Prostate gland (tissue), 2 donors: ENCODE results near the gene PAK1. TPM values are rescaled to one million over a fixed set of nuclear protein-coding genes. Genes with fewer than 3 reads are reported as not detected.

Source experiments
- DNase-seq: peaks from one replicate; pipeline ENCODE4 v3.0.0-alpha.2; 2019; ENCODE audit warnings: low spot score
- H3K27ac ChIP-seq, 2 donors: fragments of 200-600 bp; sonication (generic); 2 replicates each; pipeline ENCODE4 v1.5.1; 2017 to 2019
- H3K27me3 ChIP-seq: fragments of 200-600 bp; sonication (generic); replicated peaks from 2 replicates; pipeline ENCODE4 v1.5.1; 2019; ENCODE audit not compliant: insufficient read depth
- H3K36me3 ChIP-seq, 2 donors: fragments of 200-600 bp; sonication (generic); 1 replicate in 1 of 2; 2 replicates in 1 of 2; pipeline versions ENCODE4 v1.5.1 to v1.8.1; 2017 to 2019
- H3K4me1 ChIP-seq: fragments of 200-600 bp; sonication (generic); replicated peaks from 2 replicates; pipeline ENCODE4 v1.5.1; 2019
- H3K4me3 ChIP-seq, 2 donors: fragments of 200-600 bp; sonication (generic); 2 replicates each; pipeline ENCODE4 v1.5.1; 2017 to 2019
- H3K9me3 ChIP-seq: fragments of 200-600 bp; sonication (generic); 2 replicates; pipeline ENCODE4 v1.5.1; 2017
- CTCF ChIP-seq, 4 experiments: fragments of 200-600 bp in 2 of 4; fragments of 450-650 bp in 2 of 4; sonication (generic) in 2 of 4; IDR thresholded peaks; 1 replicate in 3 of 4; 2 replicates in 1 of 4; pipeline ENCODE4 v1.5.1; 2016 to 2019; ENCODE audit warnings: antibody characterized with exemption in 4 of 4, mild to moderate bottlenecking in 2 of 4, moderate library complexity in 2 of 4
- POLR2A ChIP-seq: fragments of 450-650 bp; IDR thresholded peaks from one replicate; pipeline ENCODE4 v1.6.1; 2016; ENCODE audit warnings: antibody characterized with exemption, mild to moderate bottlenecking
- POLR2AphosphoS5 ChIP-seq: sonication (generic); formaldehyde crosslinking; IDR thresholded peaks from one replicate; pipeline ENCODE4 v1.6.1; 2017; ENCODE audit warnings: antibody characterized with exemption
- WGBS: methylation state at CpG from one replicate; pipeline ENCODE4 v1.1.5; 2018; 5-methylcytosine and 5-hydroxymethylcytosine counted together
- intact Hi-C: fragments of 100-400 bp; cut with DNase I; formaldehyde crosslinking; loops from one replicate; pipeline ENCODE4 v1.14.2; 2022
- total RNA-seq, 2 donors: library from RNA; depleted of rRNA; stranded (reverse); fragments of >200 nt; gene quantifications; one replicate each; pipeline ENCODE4 v1.1.0, GENCODE V29; 2016

PAK1 gene
- total RNA-seq, 2 donors from 2014 or later = 39.6 to 61.7 TPM

- Histone ChIP-seq H3K4me1 (no peaks in the 10 kb centered on the region), H3K4me3 (no peak overlapping the region), H3K27ac (no peak overlapping the region), H3K27me3 (no peaks in the 10 kb centered on the region), H3K9me3 (no peaks in the 10 kb centered on the region), H3K36me3 (no peaks in the 10 kb centered on the region)
- WGBS = 81% methylated on average over 4 of the region's 4 CpGs
- TF ChIP-seq POLR2AphosphoS5 (no peak), POLR2A (no peak), CTCF (IDR thresholded peaks at IDR 0.05) (no peak)
- no peak for DNase-seq
- intact Hi-C loops = no loop called here
Measured at GRCh38 chr11:77425346-77425745, 48.5 kb downstream of the PAK1 start.

DNA sequence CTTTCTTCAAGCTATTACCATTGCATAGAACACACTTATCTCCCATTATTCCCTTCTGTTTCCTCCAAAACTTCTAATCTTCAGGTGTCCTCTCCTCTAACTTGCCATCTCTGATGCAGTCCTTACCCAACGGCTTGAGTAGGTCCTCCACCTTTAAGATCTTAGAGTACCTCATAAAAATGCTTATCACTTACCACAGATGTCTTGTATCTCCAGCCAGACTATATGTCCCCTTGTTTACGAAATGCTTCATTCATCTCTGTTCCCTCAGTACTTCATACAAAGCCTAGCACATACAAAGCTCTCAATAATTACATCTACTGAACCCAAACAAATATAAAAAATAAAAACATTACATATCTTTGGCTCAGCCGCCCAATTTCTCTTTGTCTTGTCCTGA lies 49.2 kb downstream of the PAK1 start:
- Histone ChIP-seq H3K36me3 (no peaks in the 10 kb centered on the region), H3K9me3 (no peaks in the 10 kb centered on the region), H3K4me1 (no peaks in the 10 kb centered on the region), H3K4me3 (no peak overlapping the region), H3K27me3 (no peaks in the 10 kb centered on the region), H3K27ac (no peak overlapping the region)
- intact Hi-C loops = no loop called here
- TF ChIP-seq POLR2A (no peak), CTCF (IDR thresholded peaks at IDR 0.05) (no peak), POLR2AphosphoS5 (no peak)
- DNase-seq = no peak
- WGBS = 63% methylated on average over 3 of the region's 3 CpGs

GRCh38 chr11:77423624-77424023 lies 50.3 kb downstream of the PAK1 start:
- Histone ChIP-seq H3K9me3 (no peaks in the 10 kb centered on the region), H3K4me1 (no peaks in the 10 kb centered on the region), H3K27me3 (no peaks in the 10 kb centered on the region), H3K36me3 (no peaks in the 10 kb centered on the region), H3K4me3 (no peak overlapping the region), H3K27ac (no peak overlapping the region)
- no peak for DNase-seq
- intact Hi-C loops = no loop called here
- TF ChIP-seq CTCF (IDR thresholded peaks at IDR 0.05) = no peak
- TF ChIP-seq POLR2A = no peak
- TF ChIP-seq POLR2AphosphoS5 = no peak

- no peaks in the 10 kb centered on the region for H3K27me3 ChIP-seq
- no peak for TF ChIP-seq CTCF (IDR thresholded peaks at IDR 0.05)
- TF ChIP-seq POLR2A = no peak
- no peak for TF ChIP-seq POLR2AphosphoS5
- WGBS = 94% methylated on average over 1 of the region's 1 CpG
- H3K4me1 ChIP-seq = no peaks in the 10 kb centered on the region
- intact Hi-C loops = no loop called here
- no peak overlapping the region for H3K27ac ChIP-seq
- H3K4me3 ChIP-seq = no peak overlapping the region
- no peaks in the 10 kb centered on the region for H3K9me3 ChIP-seq
- no peaks in the 10 kb centered on the region for H3K36me3 ChIP-seq
- DNase-seq = no peak
Measured at GRCh38 chr11:77422687-77423086, 51.2 kb downstream of the PAK1 start.

- H3K9me3 ChIP-seq = no peaks in the 10 kb centered on the region
- no peak for DNase-seq
- no peaks in the 10 kb centered on the region for H3K36me3 ChIP-seq
- H3K4me3 ChIP-seq = no peak overlapping the region
- H3K4me1 ChIP-seq = no peaks in the 10 kb centered on the region
- H3K27ac ChIP-seq = no peak overlapping the region
- intact Hi-C loops = no loop called here
- TF ChIP-seq POLR2AphosphoS5 (no peak), CTCF (IDR thresholded peaks at IDR 0.05) (no peak), POLR2A (no peak)
- 97% methylated on average over 2 of the region's 2 CpGs for WGBS
- no peaks in the 10 kb centered on the region for H3K27me3 ChIP-seq
Measured at GRCh38 chr11:77421041-77421723, 52.7 kb downstream of the PAK1 start.
